GM23248 (cell line): ENCODE measurements around the gene GRIA1.

ENCODE experiments used
- EZH2 ChIP-seq: fragments of 200-600 bp; sonication (generic); IDR thresholded peaks from 2 replicates; pipeline ENCODE4 v1.6.1; 2018; ENCODE audit warnings: antibody characterized with exemption, mild to moderate bottlenecking; ENCODE audit not compliant: insufficient read depth, poor library complexity, severe bottlenecking
- EZH2phosphoT487 ChIP-seq: fragments of 200-600 bp; sonication (generic); IDR thresholded peaks from 2 replicates; pipeline ENCODE4 v1.6.1; 2018; ENCODE audit warnings: antibody characterized with exemption, moderate library complexity, mild to moderate bottlenecking, low read depth; ENCODE audit not compliant: insufficient read depth

DNA sequence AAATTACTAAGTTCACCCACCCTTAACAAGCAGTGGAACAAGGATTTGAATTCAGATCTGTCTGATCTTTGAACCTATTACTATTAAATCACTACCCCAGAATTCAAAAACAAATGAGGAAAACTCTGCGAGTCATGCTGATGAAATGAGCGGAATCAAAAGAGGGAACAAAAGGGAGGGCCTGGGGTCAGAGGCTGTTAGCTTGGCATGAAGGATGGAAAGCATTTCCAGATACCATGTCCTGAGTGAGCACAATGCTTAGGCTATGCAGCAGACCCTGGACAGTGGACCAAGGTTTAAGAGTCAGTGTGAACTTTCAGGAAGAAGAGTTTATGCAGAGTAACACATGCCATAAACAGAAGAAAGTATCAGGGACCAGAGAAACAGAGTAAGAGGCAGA, 30.5 kb downstream of the GRIA1 start:
- TF ChIP-seq EZH2: no peak
- TF ChIP-seq EZH2phosphoT487: no peak
